HEK293 (cell line): ENCODE data around the gene FAM13B.

Experiments used
- CTCF ChIA-PET: fragments of 350-600 bp; formaldehyde crosslinking; extraction: SDS; loops from one replicate; lab custom pipeline; 2021; ENCODE audit warnings: antibody characterized with exemption; lab: Yijun Ruan, JAX
- POLR2A ChIA-PET: fragments of 300-600 bp; formaldehyde crosslinking; extraction: SDS; loops from one replicate; lab custom pipeline; 2020; ENCODE audit warnings: antibody characterized with exemption, inconsistent platforms; lab: Yijun Ruan, JAX
- H3K27ac ChIP-seq: fragments of 200-500 bp; sonication (Bioruptor generic); 2 replicates; pipeline ENCODE4 v1.5.1; 2014; ENCODE audit warnings: low read depth, low read length, control low read depth, inconsistent platforms; ENCODE audit errors: extremely low read depth
- H3K36me3 ChIP-seq, 2 experiments: fragments of 200-500 bp in 1 of 2; sonication (Bioruptor generic) in 1 of 2; 1 replicate in 1 of 2; 2 replicates in 1 of 2; pipeline ENCODE4 v1.5.1; 2014 to 2017; ENCODE audit warnings: inconsistent platforms in 2 of 2, low read length in 2 of 2; ENCODE audit not compliant: control insufficient read depth in 2 of 2, insufficient read depth in 1 of 2
- H3K4me1 ChIP-seq: fragments of 200-500 bp; sonication (Bioruptor generic); 2 replicates; pipeline ENCODE4 v1.5.1; 2014; ENCODE audit warnings: mild to moderate bottlenecking, low read length, inconsistent platforms; ENCODE audit not compliant: control insufficient read depth, insufficient read depth
- H3K4me3 ChIP-seq: 2 replicates; pipeline ENCODE4 v1.5.1; 2011; ENCODE audit warnings: low read depth, mild to moderate bottlenecking, control low read depth, low read length, moderate library complexity
- H3K9me3 ChIP-seq: fragments of 200-500 bp; sonication (Bioruptor generic); 2 replicates; pipeline ENCODE4 v1.5.1; 2014; ENCODE audit warnings: low read depth, low read length, inconsistent platforms; ENCODE audit not compliant: control insufficient read depth, insufficient read depth
- BCL11A ChIP-seq: fragments of 450-650 bp; formaldehyde crosslinking; IDR thresholded peaks from 2 replicates; pipeline ENCODE4 v1.5.1; 2016; ENCODE audit warnings: low read depth, missing biosample characterization, missing genetic modification characterization
- CTCF ChIP-seq: fragments of 450-650 bp; formaldehyde crosslinking; IDR thresholded peaks from 2 replicates; pipeline ENCODE4 v1.5.1; 2016; ENCODE audit warnings: missing biosample characterization, missing genetic modification characterization
- IKZF3 ChIP-seq: fragments of 450-650 bp; IDR thresholded peaks from 2 replicates; pipeline ENCODE4 v1.5.0; 2018; ENCODE audit warnings: missing biosample characterization, mild to moderate bottlenecking, missing genetic modification characterization, moderate library complexity
- PRDM1 ChIP-seq: fragments of 450-650 bp; formaldehyde crosslinking; IDR thresholded peaks from 2 replicates; pipeline ENCODE4; 2016; ENCODE audit warnings: missing biosample characterization, missing genetic modification characterization
- SETDB1 ChIP-seq: IDR thresholded peaks from one replicate; pipeline ENCODE4 v1.6.1; 2017; ENCODE audit warnings: mild to moderate bottlenecking, low read length, moderate library complexity, mixed read lengths; ENCODE audit not compliant: insufficient read length
- SP7 ChIP-seq: fragments of 450-650 bp; formaldehyde crosslinking; IDR thresholded peaks from 2 replicates; pipeline ENCODE4 v1.5.1; 2016; ENCODE audit warnings: missing biosample characterization, missing genetic modification characterization
- ZFHX2 ChIP-seq: fragments of 450-650 bp; formaldehyde crosslinking; conservative IDR thresholded peaks from 2 replicates; pipeline ENCODE4 v1.5.1; 2016; ENCODE audit warnings: missing biosample characterization, missing genetic modification characterization
- ZNF132 ChIP-seq: fragments of 450-650 bp; formaldehyde crosslinking; IDR thresholded peaks from 2 replicates; pipeline ENCODE4 v1.5.1; 2017; ENCODE audit warnings: missing biosample characterization, missing genetic modification characterization, borderline replicate concordance
- ZNF148 ChIP-seq: fragments of 450-650 bp; formaldehyde crosslinking; IDR thresholded peaks from 2 replicates; pipeline ENCODE4 v1.5.0; 2017; ENCODE audit warnings: missing biosample characterization, missing genetic modification characterization, borderline replicate concordance
- ZNF23 ChIP-seq: fragments of 450-650 bp; formaldehyde crosslinking; IDR thresholded peaks from 2 replicates; pipeline ENCODE4 v1.5.1; 2016; ENCODE audit warnings: missing biosample characterization, missing genetic modification characterization, borderline replicate concordance
- ZNF394 ChIP-seq: fragments of 450-650 bp; formaldehyde crosslinking; IDR thresholded peaks from 2 replicates; pipeline ENCODE4 v1.5.1; 2016; ENCODE audit warnings: missing biosample characterization, missing genetic modification characterization, mild to moderate bottlenecking, moderate library complexity, borderline replicate concordance
- ZNF449 ChIP-seq: fragments of 450-650 bp; formaldehyde crosslinking; IDR thresholded peaks from 2 replicates; pipeline ENCODE4 v1.5.1; 2017; ENCODE audit warnings: missing biosample characterization, mild to moderate bottlenecking, missing genetic modification characterization, moderate library complexity
- ZNF501 ChIP-seq: fragments of 450-650 bp; formaldehyde crosslinking; IDR thresholded peaks from 2 replicates; pipeline ENCODE4 v1.5.1; 2016; ENCODE audit warnings: missing biosample characterization, missing genetic modification characterization
- ZNF549 ChIP-seq: fragments of 450-650 bp; IDR thresholded peaks from 2 replicates; pipeline ENCODE4 v1.5.1; 2018; ENCODE audit warnings: missing biosample characterization, missing genetic modification characterization, mild to moderate bottlenecking, inconsistent platforms, moderate library complexity
- ZNF654 ChIP-seq: fragments of 450-650 bp; formaldehyde crosslinking; IDR thresholded peaks from 2 replicates; pipeline ENCODE4 v1.5.1; 2016; ENCODE audit warnings: low read depth, missing biosample characterization, missing genetic modification characterization
- ZNF660 ChIP-seq: fragments of 450-650 bp; IDR thresholded peaks from 2 replicates; pipeline ENCODE4 v1.5.1; 2018; ENCODE audit warnings: missing biosample characterization, mild to moderate bottlenecking, missing genetic modification characterization
- ZSCAN16 ChIP-seq: fragments of 450-650 bp; formaldehyde crosslinking; IDR thresholded peaks from 2 replicates; pipeline ENCODE4 v1.5.1; 2016; ENCODE audit warnings: missing biosample characterization, missing genetic modification characterization
- ZSCAN30 ChIP-seq: fragments of 450-650 bp; IDR thresholded peaks from 2 replicates; pipeline ENCODE4 v1.5.1; 2018; ENCODE audit warnings: missing biosample characterization, mild to moderate bottlenecking, missing genetic modification characterization, moderate library complexity
- ZXDB ChIP-seq: fragments of 450-650 bp; formaldehyde crosslinking; IDR thresholded peaks from 2 replicates; pipeline ENCODE4 v1.5.1; 2016; ENCODE audit warnings: missing biosample characterization, missing genetic modification characterization
- TF ChIP-seq, protein P1 (sequence below): fragments of 450-650 bp; formaldehyde crosslinking; conservative IDR thresholded peaks from 2 replicates; pipeline ENCODE4 v1.5.1; 2016; ENCODE audit warnings: low read depth, missing biosample characterization, missing genetic modification characterization
- TF ChIP-seq, protein P2 (sequence below): fragments of 450-650 bp; formaldehyde crosslinking; IDR thresholded peaks from 2 replicates; pipeline ENCODE4 v1.5.1; 2016; ENCODE audit warnings: missing biosample characterization, missing genetic modification characterization
- TF ChIP-seq, protein P3 (sequence below): fragments of 450-650 bp; formaldehyde crosslinking; IDR thresholded peaks from 2 replicates; pipeline ENCODE4 v1.5.1; 2016; ENCODE audit warnings: missing biosample characterization, missing genetic modification characterization

FAM13B gene

GRCh38 chr5:138035605-138036537 is 3.0 kb upstream of the FAM13B start:
- POLR2A ChIA-PET = interaction anchor here (0.6 to 0.8 kb wide), 2 partner anchors 113 to 142 kb away, joined by 3 to 6 read pairs; no protein-coding TSS in a partner anchor
- Histone ChIP-seq H3K4me1 (no peaks in the 10 kb centered on the region), H3K9me3 (no peaks in the 10 kb centered on the region), H3K4me3 (no peak overlapping the region), H3K27ac (no peak overlapping the region), H3K36me3 (no peaks in the 10 kb centered on the region)
- CTCF ChIA-PET = interaction anchor here (0.6 to 5.2 kb wide), 52 partner anchors 8 to 439 kb away, joined by 3 to 78 read pairs (median 4); partner anchors contain the start of gene NME5
- TF ChIP-seq SETDB1 = peak; percentile 80
- peak; percentile 86 for TF ChIP-seq ZNF549 (tag by site-specific recombination)
- TF ChIP-seq ZNF132 (tag by site-specific recombination) = no peak
- no peak for TF ChIP-seq ZNF449
- no peak for TF ChIP-seq ZSCAN16 (tag by site-specific recombination)
- TF ChIP-seq, protein P1, sequence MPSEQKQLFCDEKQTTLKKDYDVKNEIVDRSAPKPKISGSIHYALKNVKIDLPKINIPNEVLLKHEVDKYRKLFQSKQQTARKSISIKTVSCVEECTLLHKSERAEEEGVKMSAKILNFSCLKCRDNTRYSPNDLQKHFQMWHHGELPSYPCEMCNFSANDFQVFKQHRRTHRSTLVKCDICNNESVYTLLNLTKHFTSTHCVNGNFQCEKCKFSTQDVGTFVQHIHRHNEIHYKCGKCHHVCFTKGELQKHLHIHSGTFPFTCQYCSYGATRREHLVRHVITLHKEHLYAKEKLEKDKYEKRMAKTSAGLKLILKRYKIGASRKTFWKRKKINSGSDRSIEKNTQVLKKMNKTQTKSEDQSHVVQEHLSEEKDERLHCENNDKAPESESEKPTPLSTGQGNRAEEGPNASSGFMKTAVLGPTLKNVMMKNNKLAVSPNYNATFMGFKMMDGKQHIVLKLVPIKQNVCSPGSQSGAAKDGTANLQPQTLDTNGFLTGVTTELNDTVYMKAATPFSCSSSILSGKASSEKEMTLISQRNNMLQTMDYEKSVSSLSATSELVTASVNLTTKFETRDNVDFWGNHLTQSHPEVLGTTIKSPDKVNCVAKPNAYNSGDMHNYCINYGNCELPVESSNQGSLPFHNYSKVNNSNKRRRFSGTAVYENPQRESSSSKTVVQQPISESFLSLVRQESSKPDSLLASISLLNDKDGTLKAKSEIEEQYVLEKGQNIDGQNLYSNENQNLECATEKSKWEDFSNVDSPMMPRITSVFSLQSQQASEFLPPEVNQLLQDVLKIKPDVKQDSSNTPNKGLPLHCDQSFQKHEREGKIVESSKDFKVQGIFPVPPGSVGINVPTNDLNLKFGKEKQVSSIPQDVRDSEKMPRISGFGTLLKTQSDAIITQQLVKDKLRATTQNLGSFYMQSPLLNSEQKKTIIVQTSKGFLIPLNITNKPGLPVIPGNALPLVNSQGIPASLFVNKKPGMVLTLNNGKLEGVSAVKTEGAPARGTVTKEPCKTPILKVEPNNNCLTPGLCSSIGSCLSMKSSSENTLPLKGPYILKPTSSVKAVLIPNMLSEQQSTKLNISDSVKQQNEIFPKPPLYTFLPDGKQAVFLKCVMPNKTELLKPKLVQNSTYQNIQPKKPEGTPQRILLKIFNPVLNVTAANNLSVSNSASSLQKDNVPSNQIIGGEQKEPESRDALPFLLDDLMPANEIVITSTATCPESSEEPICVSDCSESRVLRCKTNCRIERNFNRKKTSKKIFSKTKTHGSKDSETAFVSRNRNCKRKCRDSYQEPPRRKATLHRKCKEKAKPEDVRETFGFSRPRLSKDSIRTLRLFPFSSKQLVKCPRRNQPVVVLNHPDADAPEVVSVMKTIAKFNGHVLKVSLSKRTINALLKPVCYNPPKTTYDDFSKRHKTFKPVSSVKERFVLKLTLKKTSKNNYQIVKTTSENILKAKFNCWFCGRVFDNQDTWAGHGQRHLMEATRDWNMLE (tag by site-specific recombination) = no peak
- TF ChIP-seq IKZF3 = peak; percentile 80
- peak; percentile 94 for TF ChIP-seq ZNF654 (tag by site-specific recombination)
- no peak for TF ChIP-seq ZNF148 (tag by site-specific recombination)
- no peak for TF ChIP-seq BCL11A
- peak; percentile 45; the same call in 1 of the 2 replicates for TF ChIP-seq ZNF394 (tag by site-specific recombination)
- TF ChIP-seq, protein P2, sequence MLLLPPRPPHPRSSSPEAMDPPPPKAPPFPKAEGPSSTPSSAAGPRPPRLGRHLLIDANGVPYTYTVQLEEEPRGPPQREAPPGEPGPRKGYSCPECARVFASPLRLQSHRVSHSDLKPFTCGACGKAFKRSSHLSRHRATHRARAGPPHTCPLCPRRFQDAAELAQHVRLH (tag by site-specific recombination) = 0 out of 2 replicates have a peak, but pooled peaks have one; percentile 18
- TF ChIP-seq ZFHX2 (tag by site-specific recombination) = 0 out of 2 replicates have a peak, but pooled peaks have one; percentile 6
- no peak for TF ChIP-seq ZNF23 (tag by site-specific recombination)
- peak; percentile 57; the same call in 1 of the 2 replicates for TF ChIP-seq ZNF501 (tag by site-specific recombination)
- peak; percentile 84 for TF ChIP-seq ZNF660 (tag by site-specific recombination)
- TF ChIP-seq, protein P3, sequence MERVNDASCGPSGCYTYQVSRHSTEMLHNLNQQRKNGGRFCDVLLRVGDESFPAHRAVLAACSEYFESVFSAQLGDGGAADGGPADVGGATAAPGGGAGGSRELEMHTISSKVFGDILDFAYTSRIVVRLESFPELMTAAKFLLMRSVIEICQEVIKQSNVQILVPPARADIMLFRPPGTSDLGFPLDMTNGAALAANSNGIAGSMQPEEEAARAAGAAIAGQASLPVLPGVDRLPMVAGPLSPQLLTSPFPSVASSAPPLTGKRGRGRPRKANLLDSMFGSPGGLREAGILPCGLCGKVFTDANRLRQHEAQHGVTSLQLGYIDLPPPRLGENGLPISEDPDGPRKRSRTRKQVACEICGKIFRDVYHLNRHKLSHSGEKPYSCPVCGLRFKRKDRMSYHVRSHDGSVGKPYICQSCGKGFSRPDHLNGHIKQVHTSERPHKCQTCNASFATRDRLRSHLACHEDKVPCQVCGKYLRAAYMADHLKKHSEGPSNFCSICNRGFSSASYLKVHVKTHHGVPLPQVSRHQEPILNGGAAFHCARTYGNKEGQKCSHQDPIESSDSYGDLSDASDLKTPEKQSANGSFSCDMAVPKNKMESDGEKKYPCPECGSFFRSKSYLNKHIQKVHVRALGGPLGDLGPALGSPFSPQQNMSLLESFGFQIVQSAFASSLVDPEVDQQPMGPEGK (tag by site-specific recombination) = peak; percentile 42; the same call in 1 of the 2 replicates
- 0 out of 2 replicates have a peak, but pooled peaks have one; percentile 35 for TF ChIP-seq PRDM1
- TF ChIP-seq SP7 = 0 out of 2 replicates have a peak, but pooled peaks have one; percentile 32
- peak; percentile 90 for TF ChIP-seq CTCF
- TF ChIP-seq ZXDB (tag by site-specific recombination) = 0 out of 2 replicates have a peak, but pooled peaks have one; percentile 40
- 0 out of 2 replicates have a peak, but pooled peaks have one; percentile 14 for TF ChIP-seq ZSCAN30
